Fibroblast of lung (primary cell): Measurements from ENCODE around the gene EIF3F. TPM values are rescaled to one million over a fixed set of nuclear protein-coding genes. Genes with fewer than 3 reads are reported as not detected.

Source experiments
- DNase-seq, 2 donors: peaks; one replicate each; pipeline versions ENCODE4 v3.0.0 to v3.0.0-alpha.2; 2010; ENCODE audit warnings: low read depth in 2 of 2
- H2AFZ ChIP-seq: 2 replicates; pipeline ENCODE4 v1.5.1; 2012; ENCODE audit warnings: low read length, control low read depth, inconsistent platforms
- H3K27ac ChIP-seq: 2 replicates; pipeline ENCODE4 v1.5.1; 2011; ENCODE audit warnings: low read length, control low read depth; ENCODE audit not compliant: insufficient read depth
- H3K27me3 ChIP-seq: 2 replicates; pipeline ENCODE4 v1.5.1; 2011; ENCODE audit warnings: mild to moderate bottlenecking, low read length; ENCODE audit not compliant: control insufficient read depth, insufficient read depth
- H3K36me3 ChIP-seq: 2 replicates; pipeline ENCODE4 v1.5.1; 2011; ENCODE audit warnings: low read length; ENCODE audit not compliant: control insufficient read depth, insufficient read depth
- H3K4me1 ChIP-seq: 2 replicates; pipeline ENCODE4 v1.5.1; 2011; ENCODE audit warnings: low read length; ENCODE audit not compliant: control insufficient read depth, insufficient read depth; ENCODE audit errors: extremely low read depth
- H3K4me2 ChIP-seq: 2 replicates; pipeline ENCODE4 v1.5.1; 2011; ENCODE audit warnings: low read length, control low read depth; ENCODE audit not compliant: insufficient read depth; ENCODE audit errors: extremely low read depth
- H3K4me3 ChIP-seq, 4 experiments: fragments of 200-600 bp in 1 of 4; sonication (generic) in 1 of 4; replicated peaks in 1 of 4; 2 replicates each; pipeline ENCODE4 v1.5.1; 2011 to 2016; ENCODE audit warnings: low read length in 4 of 4, low read depth in 3 of 4, mild to moderate bottlenecking in 3 of 4, control low read depth in 2 of 4, inconsistent platforms in 1 of 4, mixed read lengths in 1 of 4; ENCODE audit not compliant: insufficient read depth in 1 of 4; ENCODE audit errors: control extremely low read depth in 1 of 4
- H3K79me2 ChIP-seq: 2 replicates; pipeline ENCODE4 v1.5.1; 2012; ENCODE audit warnings: mild to moderate bottlenecking, low read length, inconsistent platforms; ENCODE audit not compliant: control insufficient read depth, insufficient read depth
- H3K9ac ChIP-seq: 2 replicates; pipeline ENCODE4 v1.5.1; 2011; ENCODE audit warnings: mild to moderate bottlenecking, low read length, control low read depth; ENCODE audit not compliant: insufficient read depth
- H3K9me3 ChIP-seq: 2 replicates; pipeline ENCODE4 v1.5.1; 2012; ENCODE audit warnings: low read depth, low read length; ENCODE audit not compliant: control insufficient read depth, insufficient read depth
- H4K20me1 ChIP-seq: 2 replicates; pipeline ENCODE4 v1.5.1; 2011; ENCODE audit warnings: low read length; ENCODE audit not compliant: control insufficient read depth, insufficient read depth; ENCODE audit errors: extremely low read depth
- EZH2 ChIP-seq: IDR thresholded peaks from 2 replicates; pipeline ENCODE4 v1.5.1; 2012; ENCODE audit warnings: low read length, control low read depth, mild to moderate bottlenecking; ENCODE audit errors: missing control alignments
- polyA plus RNA-seq, 2 donors: library from polyadenylated mRNA; depleted of rRNA in 1 of 2; stranded (reverse) in 1 of 2; unstranded in 1 of 2; fragments of >200 nt; gene quantifications; 2 replicates each; pipeline ENCODE4 v1.2.1, GENCODE V29; 2011 to 2012; ENCODE audit warnings: missing spikeins in 1 of 2
- total RNA-seq: library from RNA; depleted of rRNA; stranded (reverse); fragments of >200 nt; gene quantifications from 2 replicates; pipeline ENCODE4 v1.2.1, GENCODE V29; 2014
- TF ChIP-seq, protein P1 (sequence below), 2 donors: IDR thresholded peaks in 1 of 2; conservative IDR thresholded peaks in 1 of 2; 1 replicate in 1 of 2; 2 replicates in 1 of 2; pipeline ENCODE4 v1.5.1; 2011 to 2012; ENCODE audit warnings: low read length in 2 of 2, control low read depth in 1 of 2, inconsistent platforms in 1 of 2, low read depth in 1 of 2, mild to moderate bottlenecking in 1 of 2

EIF3F gene
- total and polyA plus RNA-seq, 2 donors (not counting 1 experiment from before 2014, with no cell fraction given) = 303 to 323 TPM

DNA sequence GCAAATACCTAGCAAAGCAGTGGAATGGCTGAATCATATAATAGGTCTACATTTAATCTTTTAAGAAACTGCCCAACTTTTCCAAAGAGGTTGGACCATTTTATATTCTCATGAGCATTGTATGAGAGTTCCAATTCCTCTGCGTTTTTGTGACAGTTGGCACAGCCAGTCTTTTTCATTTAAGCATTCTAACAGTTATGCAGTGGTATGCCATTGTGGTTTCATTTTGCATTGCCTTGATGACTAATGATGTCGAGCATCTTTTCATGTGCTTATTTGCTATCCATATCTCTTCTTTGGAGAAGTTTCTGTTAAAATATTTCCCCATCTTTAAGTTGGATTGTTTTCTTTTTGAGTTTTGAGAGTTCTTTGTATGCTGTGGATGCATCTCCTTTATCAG is 38.7 kb downstream of the EIF3F start:
- Histone ChIP-seq H2AFZ (no peak overlapping the region), H3K36me3 (no peaks in the 10 kb centered on the region), H4K20me1 (no peaks in the 10 kb centered on the region), H3K4me3 (no peak overlapping the region), H3K4me1 (peaks cover 2% of the 10 kb centered on the region), H3K4me2 (peak overlapping the region; percentile 67), H3K9me3 (no peaks in the 10 kb centered on the region), H3K27ac (no peak overlapping the region), H3K79me2 (no peaks in the 10 kb centered on the region), H3K27me3 (no peaks in the 10 kb centered on the region), H3K9ac (no peak overlapping the region)
- peak; percentile 65 to 87 for DNase-seq
- TF ChIP-seq, protein P1, sequence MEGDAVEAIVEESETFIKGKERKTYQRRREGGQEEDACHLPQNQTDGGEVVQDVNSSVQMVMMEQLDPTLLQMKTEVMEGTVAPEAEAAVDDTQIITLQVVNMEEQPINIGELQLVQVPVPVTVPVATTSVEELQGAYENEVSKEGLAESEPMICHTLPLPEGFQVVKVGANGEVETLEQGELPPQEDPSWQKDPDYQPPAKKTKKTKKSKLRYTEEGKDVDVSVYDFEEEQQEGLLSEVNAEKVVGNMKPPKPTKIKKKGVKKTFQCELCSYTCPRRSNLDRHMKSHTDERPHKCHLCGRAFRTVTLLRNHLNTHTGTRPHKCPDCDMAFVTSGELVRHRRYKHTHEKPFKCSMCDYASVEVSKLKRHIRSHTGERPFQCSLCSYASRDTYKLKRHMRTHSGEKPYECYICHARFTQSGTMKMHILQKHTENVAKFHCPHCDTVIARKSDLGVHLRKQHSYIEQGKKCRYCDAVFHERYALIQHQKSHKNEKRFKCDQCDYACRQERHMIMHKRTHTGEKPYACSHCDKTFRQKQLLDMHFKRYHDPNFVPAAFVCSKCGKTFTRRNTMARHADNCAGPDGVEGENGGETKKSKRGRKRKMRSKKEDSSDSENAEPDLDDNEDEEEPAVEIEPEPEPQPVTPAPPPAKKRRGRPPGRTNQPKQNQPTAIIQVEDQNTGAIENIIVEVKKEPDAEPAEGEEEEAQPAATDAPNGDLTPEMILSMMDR (conservative IDR thresholded peaks at IDR 0.05 in 1 of 2, IDR thresholded peaks at IDR 0.05 in 1 of 2; ENCODE audit: low read depth in 1 of 2, low read length in 2 of 2) = no peak
- no peak for TF ChIP-seq EZH2

DNA sequence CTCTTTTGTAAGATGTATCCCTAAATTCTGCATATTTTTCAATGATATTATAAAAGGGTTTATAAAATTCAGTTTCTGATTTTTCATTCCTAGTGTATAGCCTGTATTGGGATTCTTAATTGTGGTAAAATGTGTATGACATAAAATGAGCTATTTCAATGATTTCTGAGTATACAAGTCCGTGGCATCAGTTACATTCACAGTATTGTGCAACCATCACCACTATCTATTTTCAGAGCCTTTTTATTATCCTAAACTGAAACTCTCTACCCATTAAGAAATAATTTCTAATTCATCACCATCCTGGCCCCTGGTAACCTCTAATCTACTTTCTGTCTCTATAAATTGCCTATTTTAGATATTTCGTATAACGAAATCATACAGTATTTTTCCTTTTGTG is 39.8 kb downstream of the EIF3F start:
- no peaks in the 10 kb centered on the region for H3K79me2 ChIP-seq
- H3K36me3 ChIP-seq = no peaks in the 10 kb centered on the region
- H3K4me1 ChIP-seq = peaks cover 2% of the 10 kb centered on the region
- H2AFZ ChIP-seq = no peak overlapping the region
- no peak overlapping the region for H3K4me3 ChIP-seq
- no peaks in the 10 kb centered on the region for H3K27me3 ChIP-seq
- no peak overlapping the region for H3K4me2 ChIP-seq
- H3K9me3 ChIP-seq = no peaks in the 10 kb centered on the region
- TF ChIP-seq, protein P1 (conservative IDR thresholded peaks at IDR 0.05 in 1 of 2, IDR thresholded peaks at IDR 0.05 in 1 of 2; ENCODE audit: low read depth in 1 of 2, low read length in 2 of 2) = no peak
- no peak for TF ChIP-seq EZH2
- H3K27ac ChIP-seq = no peak overlapping the region
- DNase-seq = no peak
- no peak overlapping the region for H3K9ac ChIP-seq
- H4K20me1 ChIP-seq = no peaks in the 10 kb centered on the region

DNA sequence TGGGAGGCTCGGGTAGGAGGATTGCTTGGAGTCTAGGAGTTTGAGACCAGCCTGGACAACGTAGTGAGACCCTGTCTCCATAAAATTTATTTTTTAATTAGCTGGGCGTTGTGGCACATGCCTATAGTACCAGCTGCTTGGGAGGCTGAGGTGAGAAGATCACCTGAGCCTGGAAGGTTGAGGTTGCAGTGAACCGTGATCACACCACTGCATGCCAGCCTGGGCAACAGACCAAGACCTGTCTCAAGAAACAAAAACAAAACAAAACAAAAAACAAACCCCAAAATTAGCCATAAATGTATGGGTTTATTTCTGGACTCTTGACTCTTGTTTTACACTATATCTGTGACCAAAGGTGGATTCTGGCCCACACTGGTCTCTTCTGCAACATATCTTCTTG is 41.6 kb downstream of the EIF3F start:
- H2AFZ ChIP-seq = no peak overlapping the region
- H3K27me3 ChIP-seq = no peaks in the 10 kb centered on the region
- no peak overlapping the region for H3K27ac ChIP-seq
- H3K4me3 ChIP-seq = no peak overlapping the region
- peaks cover 2% of the 10 kb centered on the region for H3K4me1 ChIP-seq
- no peaks in the 10 kb centered on the region for H3K36me3 ChIP-seq
- no peaks in the 10 kb centered on the region for H3K9me3 ChIP-seq
- no peaks in the 10 kb centered on the region for H4K20me1 ChIP-seq
- H3K4me2 ChIP-seq = no peak overlapping the region
- H3K79me2 ChIP-seq = no peaks in the 10 kb centered on the region
- H3K9ac ChIP-seq = no peak overlapping the region
- no peak for DNase-seq
- TF ChIP-seq, protein P1 (conservative IDR thresholded peaks at IDR 0.05 in 1 of 2, IDR thresholded peaks at IDR 0.05 in 1 of 2; ENCODE audit: low read depth in 1 of 2, low read length in 2 of 2) = no peak
- no peak for TF ChIP-seq EZH2
